GM21423 (cell line): ENCODE results near the gene ENHO.

Source experiments
- ATAC-seq: cut with Tn5 transposase; IDR thresholded peaks from one replicate; pipeline ENCODE4 v1.9.1; 2021; ENCODE audit warnings: mild to moderate bottlenecking, moderate library complexity; ENCODE audit not compliant: unreplicated experiment

ENHO gene

GRCh38 chr9:34555936-34556525 is 33.2 kb upstream of the ENHO start:
- no peak for ATAC-seq

- no peak for ATAC-seq
These were observed 32.7 kb upstream of the ENHO start for GRCh38 chr9:34555500-34555899.

GRCh38 chr9:34555002-34555348 is 32.2 kb upstream of the ENHO start:
- ATAC-seq, result no peak

GRCh38 chr9:34554211-34555001 is 31.6 kb upstream of the ENHO start:
- no peak for ATAC-seq

- no peak for ATAC-seq
These were observed 30.8 kb upstream of the ENHO start for GRCh38 chr9:34553511-34554021.

- ATAC-seq, result no peak
These were observed 30.2 kb upstream of the ENHO start for GRCh38 chr9:34552986-34553385.

GRCh38 chr9:34552606-34552981 is 29.8 kb upstream of the ENHO start:
- no peak for ATAC-seq

- ATAC-seq, result no peak
These were observed 29.2 kb upstream of the ENHO start for GRCh38 chr9:34551751-34552605.

GRCh38 chr9:34550681-34551270 is 28.0 kb upstream of the ENHO start:
- no peak for ATAC-seq

- ATAC-seq, result no peak
These were observed 27.4 kb upstream of the ENHO start for GRCh38 chr9:34550016-34550680.

GRCh38 chr9:34549407-34549732 is 26.6 kb upstream of the ENHO start:
- no peak for ATAC-seq

- no peak for ATAC-seq
These were observed 25.3 kb upstream of the ENHO start for GRCh38 chr9:34547960-34548611.

- ATAC-seq, result no peak
These were observed 24.3 kb upstream of the ENHO start for GRCh38 chr9:34546834-34547827.

- ATAC-seq, result no peak
These were observed 23.5 kb upstream of the ENHO start for GRCh38 chr9:34546102-34546833.

- no peak for ATAC-seq
These were observed 22.7 kb upstream of the ENHO start for GRCh38 chr9:34545497-34545896.

- ATAC-seq, result no peak
These were observed 21.2 kb upstream of the ENHO start for GRCh38 chr9:34544035-34544434.

- ATAC-seq, result no peak
These were observed 18.8 kb upstream of the ENHO start for GRCh38 chr9:34541540-34541939.

GRCh38 chr9:34540827-34541226 is 18.0 kb upstream of the ENHO start:
- ATAC-seq, result no peak

GRCh38 chr9:34536685-34537084 is 13.9 kb upstream of the ENHO start:
- no peak for ATAC-seq
